Measurements from ENCODE around the gene MYT1.

The MYT1 gene

DNA sequence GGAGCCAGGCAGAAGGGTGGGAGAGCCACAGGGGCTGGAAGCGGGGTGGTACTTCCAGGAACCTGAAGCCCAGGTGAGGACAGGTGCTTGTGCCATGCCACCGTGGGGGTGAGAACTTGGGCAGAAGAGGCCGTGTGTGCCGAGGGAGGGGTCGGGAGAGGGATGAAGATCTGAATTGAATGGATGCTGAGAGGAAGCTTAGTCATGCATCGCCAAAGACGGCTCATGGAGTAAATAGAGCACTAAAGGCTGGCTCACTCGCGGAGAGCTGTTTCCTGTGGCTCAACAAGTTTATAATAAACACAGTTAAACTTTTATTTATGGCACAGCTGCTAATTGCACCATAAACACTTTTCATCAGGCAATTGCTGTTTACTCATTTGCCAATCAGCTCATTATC, 21.7 kb upstream of the MYT1 start:
- no peak overlapping the region for H3K27ac ChIP-seq
- TF ChIP-seq, protein P1, sequence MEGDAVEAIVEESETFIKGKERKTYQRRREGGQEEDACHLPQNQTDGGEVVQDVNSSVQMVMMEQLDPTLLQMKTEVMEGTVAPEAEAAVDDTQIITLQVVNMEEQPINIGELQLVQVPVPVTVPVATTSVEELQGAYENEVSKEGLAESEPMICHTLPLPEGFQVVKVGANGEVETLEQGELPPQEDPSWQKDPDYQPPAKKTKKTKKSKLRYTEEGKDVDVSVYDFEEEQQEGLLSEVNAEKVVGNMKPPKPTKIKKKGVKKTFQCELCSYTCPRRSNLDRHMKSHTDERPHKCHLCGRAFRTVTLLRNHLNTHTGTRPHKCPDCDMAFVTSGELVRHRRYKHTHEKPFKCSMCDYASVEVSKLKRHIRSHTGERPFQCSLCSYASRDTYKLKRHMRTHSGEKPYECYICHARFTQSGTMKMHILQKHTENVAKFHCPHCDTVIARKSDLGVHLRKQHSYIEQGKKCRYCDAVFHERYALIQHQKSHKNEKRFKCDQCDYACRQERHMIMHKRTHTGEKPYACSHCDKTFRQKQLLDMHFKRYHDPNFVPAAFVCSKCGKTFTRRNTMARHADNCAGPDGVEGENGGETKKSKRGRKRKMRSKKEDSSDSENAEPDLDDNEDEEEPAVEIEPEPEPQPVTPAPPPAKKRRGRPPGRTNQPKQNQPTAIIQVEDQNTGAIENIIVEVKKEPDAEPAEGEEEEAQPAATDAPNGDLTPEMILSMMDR (conservative IDR thresholded peaks at IDR 0.05), result no peak
- TF ChIP-seq ZFX (IDR thresholded peaks at IDR 0.05), result no peak

DNA sequence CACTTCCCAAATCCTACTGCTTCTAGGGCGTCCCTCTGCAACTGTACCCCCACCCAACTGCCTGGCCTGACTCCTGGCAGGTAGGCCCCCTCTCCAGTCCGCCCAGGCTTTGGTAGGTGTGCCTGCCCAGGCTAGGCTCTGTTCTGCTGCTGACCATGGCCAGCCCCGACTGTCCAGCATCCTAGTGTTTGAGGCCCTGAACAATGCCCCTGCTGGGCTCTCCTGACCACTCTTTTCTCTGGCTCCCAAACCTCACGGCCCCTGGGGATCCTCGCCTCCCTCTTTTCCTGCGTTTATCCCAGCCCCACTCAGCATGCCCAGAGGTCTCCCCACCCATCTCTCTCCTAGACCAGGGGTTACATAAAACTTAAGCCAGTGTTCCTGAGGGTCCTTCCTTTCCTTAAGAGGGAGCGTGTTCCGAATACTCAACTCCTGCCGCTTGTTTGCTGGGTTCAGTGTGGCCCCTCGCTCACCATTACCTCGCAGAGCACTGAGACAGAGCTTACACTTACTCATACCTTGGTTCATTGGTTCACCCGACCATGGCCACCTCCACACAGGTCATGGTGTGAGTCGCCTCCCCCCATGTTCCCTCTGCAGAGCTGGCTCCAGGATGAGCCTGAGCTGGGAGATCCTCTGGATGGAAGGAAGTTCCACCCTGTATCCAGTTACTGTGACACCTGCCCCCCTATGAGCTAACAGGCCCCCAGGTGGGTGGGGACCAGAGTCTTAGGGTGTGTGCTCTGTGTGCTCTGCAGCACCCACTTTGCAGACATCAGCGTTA, 21.0 kb upstream of the MYT1 start:
- no peak for TF ChIP-seq ZFX (IDR thresholded peaks at IDR 0.05)
- TF ChIP-seq, protein P1 (conservative IDR thresholded peaks at IDR 0.05), result no peak
- H3K27ac ChIP-seq, result no peak overlapping the region

DNA sequence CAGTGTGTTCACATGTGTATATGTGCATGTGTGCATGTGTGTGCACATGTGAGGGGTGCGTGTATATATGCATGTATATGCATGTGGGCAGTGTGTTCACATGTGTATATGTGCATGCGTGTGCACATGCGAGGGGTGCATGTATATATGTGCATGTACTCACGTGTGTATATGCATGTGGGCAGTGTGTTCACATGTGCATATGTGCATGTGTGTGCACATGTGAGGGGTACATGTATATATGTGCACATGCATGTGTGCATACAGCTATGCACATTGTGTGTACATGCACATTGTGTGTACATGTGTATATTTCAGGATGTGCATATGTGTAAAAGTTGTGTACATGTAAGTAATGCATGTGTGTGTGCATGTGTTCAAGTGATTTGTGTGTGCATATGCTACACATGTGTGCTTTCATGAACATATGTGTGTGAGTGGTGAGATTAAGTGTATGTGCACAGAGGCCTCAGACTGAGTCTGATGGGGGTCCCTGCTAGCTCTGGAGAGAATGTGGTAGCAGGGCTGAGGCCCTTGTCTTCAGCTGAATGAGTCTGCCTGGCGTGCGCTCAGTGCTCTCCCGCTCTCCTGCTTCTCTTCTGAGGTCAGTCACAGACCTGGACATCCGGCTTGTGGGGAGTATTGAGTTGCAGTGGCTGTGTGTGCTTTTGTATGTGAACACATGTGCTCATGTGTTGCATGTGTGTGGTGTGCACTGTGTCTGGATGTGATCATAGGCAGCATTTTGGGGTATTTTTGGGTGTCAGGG, 19.9 kb upstream of the MYT1 start:
- no peak for TF ChIP-seq ZFX (IDR thresholded peaks at IDR 0.05)
- TF ChIP-seq, protein P1 (conservative IDR thresholded peaks at IDR 0.05), result no peak
- H3K27ac ChIP-seq, result no peak overlapping the region

DNA sequence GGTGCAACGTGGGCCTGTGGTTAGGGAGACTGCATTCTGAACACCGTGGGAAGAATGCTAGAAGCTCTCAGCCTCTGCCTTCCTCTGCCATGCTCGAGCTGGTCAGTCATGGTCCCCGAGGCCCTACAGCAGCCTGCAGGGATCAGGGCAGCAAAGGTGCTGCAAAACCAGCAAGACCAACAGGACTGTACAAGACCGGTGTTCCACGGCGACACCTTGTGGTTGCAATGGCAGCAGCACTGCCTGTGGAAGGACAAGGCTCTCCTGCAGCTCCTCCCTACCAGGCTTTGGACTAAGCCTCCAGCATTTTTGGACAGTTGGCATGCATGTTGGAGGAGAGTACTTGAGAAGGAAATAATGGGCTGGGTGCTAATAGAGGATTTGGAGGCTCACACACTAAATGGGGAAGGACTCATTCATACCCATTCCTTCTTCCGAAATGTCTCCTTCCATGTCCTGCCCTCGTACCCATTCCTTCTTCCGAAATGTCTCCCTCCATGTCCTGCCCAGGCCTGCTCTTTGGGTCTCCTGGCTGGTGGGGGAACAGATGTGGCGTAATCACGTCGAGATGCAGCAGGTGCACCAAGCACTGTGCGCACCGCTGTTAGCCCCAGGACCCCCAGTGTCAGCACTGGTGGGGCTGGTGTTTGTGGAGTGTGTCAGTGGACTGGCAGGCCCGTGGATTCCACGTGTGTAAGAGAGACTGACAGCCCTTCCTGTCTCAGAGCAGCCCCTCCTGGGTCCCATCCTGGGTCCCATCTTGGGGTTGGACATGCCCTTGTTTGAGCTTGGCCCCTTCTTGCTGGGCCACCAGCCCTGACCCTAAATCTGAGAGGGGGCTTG, 18.6 kb upstream of the MYT1 start:
- no peak overlapping the region for H3K27ac ChIP-seq
- TF ChIP-seq, protein P1 (conservative IDR thresholded peaks at IDR 0.05), result no peak; the same call in 1 of the 2 replicates
- TF ChIP-seq ZFX (IDR thresholded peaks at IDR 0.05), result no peak

DNA sequence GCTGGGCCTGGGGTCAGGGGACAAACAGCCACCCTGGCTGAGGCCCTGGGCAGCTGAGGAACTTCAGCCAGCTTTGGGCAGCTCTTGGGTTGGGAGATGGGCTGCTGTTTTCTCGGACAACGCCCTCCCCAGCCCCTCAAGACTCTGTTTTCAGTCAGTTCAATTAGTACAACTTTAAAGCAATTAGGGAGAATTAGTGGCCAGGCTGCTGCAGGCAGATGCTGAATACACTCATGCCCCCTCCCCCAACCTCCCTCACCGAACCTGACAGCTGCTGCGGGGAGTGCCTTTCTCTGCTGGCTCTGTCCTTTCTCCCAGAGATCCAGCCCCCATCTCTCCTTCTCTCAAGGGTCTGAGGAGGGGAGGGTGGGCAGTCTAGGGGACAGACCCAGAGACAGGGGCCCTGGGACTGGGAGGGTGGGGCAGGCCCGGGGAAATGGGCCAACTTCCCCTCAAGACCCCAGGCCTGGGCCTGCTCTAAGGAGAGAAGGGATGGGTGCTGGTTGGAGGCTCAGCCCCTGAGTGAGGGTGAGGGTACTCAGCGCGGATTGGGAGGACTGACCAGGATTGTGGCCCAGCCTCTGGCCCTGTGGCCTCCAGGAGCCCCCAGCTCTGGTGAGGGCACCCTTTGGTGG, 17.8 kb upstream of the MYT1 start:
- no peak overlapping the region for H3K27ac ChIP-seq
- TF ChIP-seq, protein P1 (conservative IDR thresholded peaks at IDR 0.05), result no peak
- no peak for TF ChIP-seq ZFX (IDR thresholded peaks at IDR 0.05)

DNA sequence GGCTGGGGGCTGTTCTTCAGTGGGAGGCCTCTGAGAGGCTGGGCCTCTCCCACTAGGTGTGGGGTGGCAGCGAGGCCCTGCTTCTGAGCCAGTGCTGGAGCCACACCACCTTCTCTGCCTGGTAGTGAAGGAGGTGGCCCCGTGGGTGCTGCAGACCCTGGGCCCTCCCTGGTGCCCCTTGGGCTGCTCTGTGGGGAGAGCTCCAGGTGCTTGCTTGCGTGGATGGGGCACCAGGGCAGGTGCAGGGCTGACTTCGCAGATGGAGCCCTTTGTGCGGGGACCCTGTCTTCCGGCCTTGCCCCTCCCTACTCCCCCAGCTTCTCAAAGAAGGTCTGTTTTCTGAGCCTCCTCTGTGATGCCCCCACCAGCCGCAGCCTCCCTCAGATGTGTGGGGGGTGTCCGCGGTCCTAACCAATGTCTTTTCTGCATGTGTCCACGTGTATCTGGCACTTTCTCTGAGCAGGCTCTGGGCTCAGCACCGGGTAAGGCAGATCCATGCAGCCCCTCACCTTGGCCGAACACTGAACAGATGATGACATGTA, 17.2 kb upstream of the MYT1 start:
- no peak overlapping the region for H3K27ac ChIP-seq
- TF ChIP-seq, protein P1 (conservative IDR thresholded peaks at IDR 0.05), result no peak
- no peak for TF ChIP-seq ZFX (IDR thresholded peaks at IDR 0.05)
